Effector memory CD8-positive, alpha-beta T cell (primary cell): ENCODE data around the gene ATG9B.
A peak's percentile ranks its signal among the peaks of the same experiment; 100 is the strongest.

Source experiments
- ATAC-seq: fragments of 150-1000 bp; cut with Tn5 transposase; replicated peaks from 2 replicates; pipeline ENCODE4 v1.10.0; 2021; ENCODE audit warnings: mild to moderate bottlenecking, moderate library complexity
- DNase-seq, 3 experiments: peaks; one replicate each; pipeline ENCODE4 v3.0.0; 2021
- H3K27ac Mint-ChIP-seq, 2 donors: one replicate each; pipeline ENCODE4 v1.8.0; 2022; ENCODE audit warnings: mild to moderate bottlenecking in 2 of 2, mixed read lengths in 2 of 2, moderate library complexity in 2 of 2
- H3K27me3 Mint-ChIP-seq, 2 donors: one replicate each; pipeline ENCODE4 v1.8.0; 2022; ENCODE audit warnings: mixed read lengths in 2 of 2
- H3K36me3 Mint-ChIP-seq: one replicate; pipeline ENCODE4 v1.8.0; 2022; ENCODE audit warnings: mild to moderate bottlenecking, moderate library complexity, mixed read lengths; ENCODE audit not compliant: insufficient read depth
- H3K4me1 Mint-ChIP-seq, 2 donors: one replicate each; pipeline ENCODE4 v1.8.0; 2022; ENCODE audit warnings: low read depth in 2 of 2, mixed read lengths in 2 of 2
- H3K4me3 Mint-ChIP-seq, 2 donors: one replicate each; pipeline ENCODE4 v1.8.0; 2022; ENCODE audit warnings: mild to moderate bottlenecking in 2 of 2, mixed read lengths in 2 of 2, moderate library complexity in 2 of 2
- H3K9me3 Mint-ChIP-seq, 2 donors: one replicate each; pipeline ENCODE4 v1.8.0; 2022; ENCODE audit warnings: mixed read lengths in 2 of 2

ATG9B gene

GRCh38 chr7:150978126-150978789 is 46.0 kb downstream of the ATG9B start, which contains the start of gene KCNH2:
Gene KCNH2 (minus strand): TSS chr7:150978321. CDS start chr7:150977913, 408 bp downstream.
- Mint-ChIP-seq H3K36me3 (peaks cover 21% of the 10 kb centered on the region), H3K4me1 (peaks cover 24 to 28% of the 10 kb centered on the region in 2 donors), H3K9me3 (no peaks in the 10 kb centered on the region), H3K27ac (peak within 1 kb of the TSS in 1 of 2 donors; percentile 42), H3K27me3 (peaks cover 56 to 74% of the 10 kb centered on the region in 2 donors), H3K4me3 (peak within 1 kb of the TSS; percentile 76 to 79)
- no peak for ATAC-seq
- DNase-seq: no peak

DNA sequence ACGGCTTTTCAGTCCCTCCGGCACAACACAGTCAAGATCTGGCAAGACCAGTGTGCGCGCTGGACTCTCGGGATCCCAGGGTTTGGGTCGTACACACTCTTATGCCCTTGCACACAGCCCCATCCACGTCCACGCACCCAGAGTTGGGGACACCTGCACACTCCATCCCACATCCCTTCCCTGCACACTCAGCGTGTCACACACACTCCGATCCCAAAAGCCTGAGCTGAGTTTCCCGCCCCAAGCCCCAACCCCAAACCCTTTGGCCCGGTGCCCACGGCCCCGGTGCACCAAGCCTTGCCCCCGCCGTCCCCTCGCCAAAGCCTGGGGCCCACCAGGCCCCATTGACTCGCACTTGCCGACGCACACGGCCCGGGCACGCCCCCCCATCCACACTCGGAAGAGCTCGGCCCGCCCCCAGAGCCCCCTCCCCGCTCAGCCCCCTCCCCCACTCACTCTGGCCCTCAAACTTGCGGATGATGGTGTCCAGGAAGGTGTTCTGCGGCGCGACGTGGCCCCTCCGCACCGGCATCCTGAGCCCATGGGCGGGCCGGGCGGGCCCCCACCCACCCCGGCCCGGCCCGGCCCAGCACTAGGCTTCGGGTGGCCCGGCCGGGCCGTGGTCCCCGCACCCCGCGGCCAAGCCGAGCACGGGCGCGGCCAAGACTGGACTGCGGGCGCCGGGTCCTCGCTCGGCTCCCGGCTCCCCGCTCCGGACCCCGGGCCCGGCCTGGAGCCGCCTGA is 46.7 kb downstream of the ATG9B start:
- ATAC-seq (no peak), DNase-seq (no peak)
- H3K27me3 Mint-ChIP-seq: peaks cover 50 to 67% of the 10 kb centered on the region in 2 donors
- peaks cover 24 to 28% of the 10 kb centered on the region in 2 donors for H3K4me1 Mint-ChIP-seq
- no peak overlapping the region for H3K27ac Mint-ChIP-seq
- no peaks in the 10 kb centered on the region for H3K9me3 Mint-ChIP-seq
- peaks cover 21% of the 10 kb centered on the region for H3K36me3 Mint-ChIP-seq
- peak overlapping the region; percentile 72 to 77 for H3K4me3 Mint-ChIP-seq

DNA sequence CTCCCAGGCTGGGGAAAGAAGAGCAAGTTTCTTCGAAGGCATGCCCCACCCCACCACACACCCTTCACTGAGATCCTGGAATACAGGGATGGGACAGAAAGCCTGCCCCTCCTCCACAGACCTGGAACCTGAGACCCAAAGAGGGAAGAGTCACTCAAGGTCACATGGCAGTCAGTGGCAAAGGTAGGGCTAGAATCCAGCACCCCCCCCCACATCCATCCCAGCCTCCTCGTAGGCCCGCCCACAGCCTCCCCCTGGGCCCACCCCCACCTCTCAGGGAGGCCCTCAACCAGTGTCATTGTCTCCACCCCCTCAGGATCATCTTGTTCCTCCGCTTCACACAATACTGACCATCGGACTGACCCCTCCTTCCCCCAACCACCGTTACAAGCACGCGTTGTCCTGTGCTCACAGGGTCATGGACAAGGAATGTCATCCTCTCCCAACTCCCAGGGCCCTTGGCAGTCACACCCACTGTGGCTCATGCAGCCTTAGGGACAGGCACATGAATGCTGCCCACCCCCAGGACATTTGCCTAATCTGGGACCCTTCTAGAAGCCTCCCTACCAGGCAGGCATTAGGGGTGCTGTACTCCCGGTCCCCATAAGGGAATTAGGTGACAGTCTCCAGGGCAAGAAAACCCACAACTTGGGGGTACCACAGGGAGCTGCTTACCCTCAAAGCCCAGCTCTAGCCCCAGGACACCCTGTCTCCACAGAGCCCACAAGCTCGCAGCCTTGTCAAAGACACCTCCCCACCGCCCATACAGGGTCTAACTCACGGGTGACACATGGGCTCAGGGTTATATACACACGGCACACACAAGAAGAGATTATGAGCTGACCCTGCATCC is 47.5 kb downstream of the ATG9B start:
- no peaks in the 10 kb centered on the region for H3K9me3 Mint-ChIP-seq
- H3K36me3 Mint-ChIP-seq: peaks cover 21% of the 10 kb centered on the region
- peak overlapping the region; percentile 72 to 77 for H3K4me3 Mint-ChIP-seq
- DNase-seq (no peak), ATAC-seq (no peak)
- H3K4me1 Mint-ChIP-seq: peaks cover 24 to 28% of the 10 kb centered on the region in 2 donors
- H3K27ac Mint-ChIP-seq: no peak overlapping the region
- H3K27me3 Mint-ChIP-seq: peaks cover 42 to 59% of the 10 kb centered on the region in 2 donors

DNA sequence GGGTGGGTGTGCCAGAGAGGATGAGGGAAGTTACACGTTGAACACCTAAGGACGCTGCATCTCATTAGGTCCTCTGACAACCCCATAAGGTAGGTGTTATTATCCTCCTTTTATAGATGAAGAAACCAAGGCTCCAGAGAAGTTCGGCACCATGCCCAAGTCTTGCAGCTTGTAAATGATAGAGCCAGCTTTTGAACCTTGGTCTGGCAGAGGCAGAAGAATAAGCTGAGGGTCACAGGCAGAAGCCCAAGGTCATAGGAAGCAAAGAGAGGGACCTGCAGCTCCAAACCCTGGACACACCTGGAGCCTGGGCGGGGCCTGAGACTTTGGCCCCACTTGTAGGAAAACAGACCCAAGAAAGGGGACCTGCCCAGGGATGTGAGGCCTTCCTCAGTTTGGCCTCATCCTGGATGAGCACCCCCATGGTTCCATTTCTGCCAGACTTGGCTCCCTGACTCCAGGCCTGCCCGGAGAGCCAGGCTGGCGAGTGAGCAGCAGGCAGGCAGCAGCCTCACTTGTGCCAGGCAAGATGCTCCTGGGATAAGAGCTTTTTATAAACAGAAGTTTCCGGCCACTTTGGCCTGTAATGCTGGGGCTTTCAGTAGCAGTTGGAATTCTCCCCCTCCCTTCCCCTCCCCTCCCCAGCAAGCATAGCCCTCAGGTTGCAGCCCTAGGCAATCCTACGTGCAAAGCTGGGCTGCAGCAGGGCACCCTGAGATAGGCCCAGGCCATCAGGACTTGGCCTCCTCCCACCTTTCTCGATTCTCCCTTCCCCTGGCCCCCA is 48.6 kb downstream of the ATG9B start:
- DNase-seq: no peak
- Mint-ChIP-seq H3K27me3 (peaks cover 31 to 49% of the 10 kb centered on the region in 2 donors), H3K9me3 (no peaks in the 10 kb centered on the region), H3K36me3 (peaks cover 19% of the 10 kb centered on the region), H3K4me1 (peaks cover 24 to 28% of the 10 kb centered on the region in 2 donors), H3K27ac (peak overlapping the region in 1 of 2 donors; percentile 25), H3K4me3 (peak overlapping the region; percentile 85 to 86)
- no peak for ATAC-seq

GRCh38 chr7:150974468-150975391 is 49.6 kb downstream of the ATG9B start:
- Mint-ChIP-seq H3K4me1 (peaks cover 24 to 26% of the 10 kb centered on the region in 2 donors), H3K9me3 (no peaks in the 10 kb centered on the region), H3K36me3 (peaks cover 18% of the 10 kb centered on the region), H3K4me3 (peak overlapping the region; percentile 85 to 86), H3K27me3 (peaks cover 25 to 45% of the 10 kb centered on the region in 2 donors), H3K27ac (peak overlapping the region in 1 of 2 donors; percentile 25)
- DNase-seq: peak; percentile 63 to 65 (median 64)
- peak; percentile 75 for ATAC-seq

- ATAC-seq (peak; percentile 4), DNase-seq (no peak)
- H3K27me3 Mint-ChIP-seq: peaks cover 20 to 37% of the 10 kb centered on the region in 2 donors
- H3K4me3 Mint-ChIP-seq: peak overlapping the region; percentile 85 to 86
- H3K4me1 Mint-ChIP-seq: peaks cover 22 to 24% of the 10 kb centered on the region in 2 donors
- H3K27ac Mint-ChIP-seq: peak overlapping the region in 1 of 2 donors; percentile 13
- H3K36me3 Mint-ChIP-seq: peaks cover 16% of the 10 kb centered on the region
- no peaks in the 10 kb centered on the region for H3K9me3 Mint-ChIP-seq
Observed at GRCh38 chr7:150973571-150974451, 50.5 kb downstream of the ATG9B start.

GRCh38 chr7:150972741-150973140 is 51.6 kb downstream of the ATG9B start:
- Mint-ChIP-seq H3K4me3 (no peak overlapping the region), H3K36me3 (peaks cover 12% of the 10 kb centered on the region), H3K27ac (peak overlapping the region in 1 of 2 donors; percentile 35), H3K27me3 (peaks cover 15 to 30% of the 10 kb centered on the region in 2 donors), H3K9me3 (no peaks in the 10 kb centered on the region), H3K4me1 (peaks cover 19 to 21% of the 10 kb centered on the region in 2 donors)
- no peak for DNase-seq
- no peak for ATAC-seq

DNA sequence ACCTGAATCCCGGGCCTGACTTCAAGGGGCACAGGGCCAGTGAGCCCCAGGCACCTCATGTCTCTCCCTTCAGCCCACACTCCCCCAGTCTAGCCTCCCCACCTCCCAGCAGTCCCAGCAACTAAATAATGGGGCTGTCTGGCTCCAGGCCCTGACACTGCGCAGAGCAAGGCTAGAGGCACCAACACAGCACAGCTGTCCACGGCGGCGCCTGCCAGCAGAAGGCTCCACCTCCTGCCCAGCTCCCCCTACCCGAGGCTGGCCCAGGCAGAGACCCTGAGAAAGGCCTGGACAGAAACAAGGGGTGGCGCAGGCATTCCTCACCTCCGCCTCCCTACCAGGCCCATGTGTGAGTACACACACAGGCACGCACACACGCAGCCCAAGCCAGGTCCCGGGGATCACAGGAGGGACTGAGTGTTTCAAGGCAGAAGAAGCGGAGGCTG is 52.2 kb downstream of the ATG9B start:
- H3K36me3 Mint-ChIP-seq: peaks cover 10% of the 10 kb centered on the region
- no peak overlapping the region for H3K4me3 Mint-ChIP-seq
- no peaks in the 10 kb centered on the region for H3K9me3 Mint-ChIP-seq
- no peak overlapping the region for H3K27ac Mint-ChIP-seq
- H3K4me1 Mint-ChIP-seq: peaks cover 14 to 16% of the 10 kb centered on the region in 2 donors
- DNase-seq (no peak), ATAC-seq (no peak)
- H3K27me3 Mint-ChIP-seq: peaks cover 15 to 24% of the 10 kb centered on the region in 2 donors

DNA sequence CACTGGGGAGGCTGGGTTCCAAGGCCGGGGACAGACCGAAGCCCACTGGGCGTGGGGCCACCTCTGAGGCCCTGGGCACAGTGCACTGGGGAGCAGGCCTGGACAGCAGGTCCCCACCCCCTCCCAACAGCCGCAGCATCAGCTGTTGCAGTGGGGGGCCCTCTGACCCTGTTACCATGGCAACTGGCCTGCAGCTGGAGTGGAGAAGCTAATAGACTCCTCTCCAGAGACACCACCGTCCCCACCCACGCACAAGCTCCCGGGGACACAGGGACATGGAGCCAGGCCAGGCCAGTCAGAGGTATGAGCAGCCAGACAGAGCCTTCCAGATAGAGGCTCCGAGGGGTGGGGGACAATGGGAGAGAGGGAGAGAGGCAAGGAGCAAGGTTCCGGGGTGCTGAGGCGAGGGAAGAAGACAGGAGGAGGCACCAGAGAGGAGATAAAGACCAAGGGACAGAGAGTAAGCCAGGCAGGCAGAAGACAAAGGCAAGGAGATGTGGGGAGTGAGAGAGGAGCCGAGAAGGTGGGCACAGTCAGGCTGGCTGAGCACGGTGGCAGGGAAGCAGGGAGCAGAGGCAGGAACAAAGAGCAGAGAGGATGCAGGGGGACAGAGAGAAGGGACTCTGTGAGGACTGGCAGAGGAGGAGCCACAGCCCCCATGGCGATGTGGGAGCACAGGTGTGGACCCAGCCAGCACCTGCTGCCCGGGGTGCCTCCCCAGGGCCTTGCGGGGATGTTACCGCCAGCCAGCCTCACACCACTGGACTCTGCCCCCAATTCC is 52.9 kb downstream of the ATG9B start:
- H3K36me3 Mint-ChIP-seq: peaks cover 8% of the 10 kb centered on the region
- ATAC-seq (no peak), DNase-seq (no peak)
- peaks cover 9 to 18% of the 10 kb centered on the region in 2 donors for H3K27me3 Mint-ChIP-seq
- no peaks in the 10 kb centered on the region for H3K9me3 Mint-ChIP-seq
- no peak overlapping the region for H3K27ac Mint-ChIP-seq
- H3K4me1 Mint-ChIP-seq: peaks cover 9 to 12% of the 10 kb centered on the region in 2 donors
- H3K4me3 Mint-ChIP-seq: no peak overlapping the region

GRCh38 chr7:150970424-150970823 is 53.9 kb downstream of the ATG9B start:
- no peak for DNase-seq
- H3K36me3 Mint-ChIP-seq: peaks cover 8% of the 10 kb centered on the region
- peaks cover 8 to 9% of the 10 kb centered on the region in 2 donors for H3K4me1 Mint-ChIP-seq
- ATAC-seq: no peak
- no peaks in the 10 kb centered on the region for H3K9me3 Mint-ChIP-seq
- no peak overlapping the region for H3K4me3 Mint-ChIP-seq
- H3K27me3 Mint-ChIP-seq: peaks cover 5 to 14% of the 10 kb centered on the region in 2 donors
- no peak overlapping the region for H3K27ac Mint-ChIP-seq
